NAMALWA (cell line): ENCODE measurements around the gene KCNJ11.

Experiments
- DNase-seq: peaks from one replicate; pipeline ENCODE4 v3.0.0-alpha.2; 2015; ENCODE audit warnings: low spot score

Gene KCNJ11

GRCh38 chr11:17353821-17354600, 34.4 kb downstream of the KCNJ11 start:
- DNase-seq, result peak; percentile 53

- DNase-seq, result peak; percentile 66
These were observed 35.3 kb downstream of the KCNJ11 start for GRCh38 chr11:17352950-17353820.

GRCh38 chr11:17351510-17352176, 36.8 kb downstream of the KCNJ11 start, which contains the start of gene NCR3LG1:
Gene NCR3LG1, plus strand, starts transcription at chr11:17351800. Its CDS starts 170 bp downstream, at chr11:17351970.
- DNase-seq, result no peak

GRCh38 chr11:17351172-17351509, 37.3 kb downstream of the KCNJ11 start:
- DNase-seq, result no peak

- no peak for DNase-seq
These were observed 37.8 kb downstream of the KCNJ11 start for GRCh38 chr11:17350455-17351171.

GRCh38 chr11:17347676-17348075, 40.8 kb downstream of the KCNJ11 start:
- no peak for DNase-seq

GRCh38 chr11:17343907-17344306, 44.6 kb downstream of the KCNJ11 start:
- no peak for DNase-seq

GRCh38 chr11:17343257-17343656, 45.2 kb downstream of the KCNJ11 start:
- DNase-seq, result no peak
